Astrocyte (in vitro differentiated cells and primary cell): ENCODE results near the gene EPHB2.

ENCODE experiments used
- EZH2 ChIP-seq: IDR thresholded peaks from 2 replicates; pipeline ENCODE4 v1.6.1; 2012; ENCODE audit warnings: mild to moderate bottlenecking, low read length, inconsistent platforms; ENCODE audit not compliant: insufficient read depth
- TF ChIP-seq, protein P1 (sequence below): IDR thresholded peaks from 2 replicates; pipeline ENCODE4 v1.5.1; 2011; ENCODE audit warnings: low read depth, mild to moderate bottlenecking, inconsistent platforms, low read length, moderate library complexity; ENCODE audit not compliant: insufficient read depth

- TF ChIP-seq, protein P1, sequence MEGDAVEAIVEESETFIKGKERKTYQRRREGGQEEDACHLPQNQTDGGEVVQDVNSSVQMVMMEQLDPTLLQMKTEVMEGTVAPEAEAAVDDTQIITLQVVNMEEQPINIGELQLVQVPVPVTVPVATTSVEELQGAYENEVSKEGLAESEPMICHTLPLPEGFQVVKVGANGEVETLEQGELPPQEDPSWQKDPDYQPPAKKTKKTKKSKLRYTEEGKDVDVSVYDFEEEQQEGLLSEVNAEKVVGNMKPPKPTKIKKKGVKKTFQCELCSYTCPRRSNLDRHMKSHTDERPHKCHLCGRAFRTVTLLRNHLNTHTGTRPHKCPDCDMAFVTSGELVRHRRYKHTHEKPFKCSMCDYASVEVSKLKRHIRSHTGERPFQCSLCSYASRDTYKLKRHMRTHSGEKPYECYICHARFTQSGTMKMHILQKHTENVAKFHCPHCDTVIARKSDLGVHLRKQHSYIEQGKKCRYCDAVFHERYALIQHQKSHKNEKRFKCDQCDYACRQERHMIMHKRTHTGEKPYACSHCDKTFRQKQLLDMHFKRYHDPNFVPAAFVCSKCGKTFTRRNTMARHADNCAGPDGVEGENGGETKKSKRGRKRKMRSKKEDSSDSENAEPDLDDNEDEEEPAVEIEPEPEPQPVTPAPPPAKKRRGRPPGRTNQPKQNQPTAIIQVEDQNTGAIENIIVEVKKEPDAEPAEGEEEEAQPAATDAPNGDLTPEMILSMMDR: no peak
- no peak for TF ChIP-seq EZH2
Measured at GRCh38 chr1:22788254-22788661, 77.6 kb downstream of the EPHB2 start.
